ENCODE measurements around the gene TXNDC8.

DNA sequence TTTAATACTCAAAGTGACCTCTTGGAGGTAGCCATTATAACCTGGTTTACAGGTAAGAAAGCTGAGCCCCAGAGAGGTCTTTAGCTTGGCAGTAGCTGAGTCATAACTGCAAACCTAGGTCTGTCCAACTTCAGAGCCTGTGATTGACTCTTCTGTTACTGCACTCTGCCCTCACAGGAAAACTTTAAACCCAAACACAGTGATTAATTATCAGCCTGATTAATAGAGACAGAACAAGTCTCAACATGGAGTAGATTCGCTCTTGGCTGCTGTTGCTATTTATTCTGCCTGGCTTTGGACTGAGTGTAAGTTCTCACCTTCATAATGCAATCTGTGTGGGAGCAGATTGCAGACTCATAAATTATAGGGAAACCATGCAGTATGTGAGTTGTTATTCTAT is 53.9 kb downstream of the TXNDC8 start:
- TF ChIP-seq CTCF (conservative IDR thresholded peaks at IDR 0.05; ENCODE audit: low read depth, low read length) (no peak), EZH2 (IDR thresholded peaks at IDR 0.05; ENCODE audit: low read length, unreplicated experiment) (no peak)

Measured in PC-3 (cell line).